Neural progenitor cell (in vitro differentiated cells): ENCODE results near the gene ERC1.

Source experiments
- EZH2 ChIP-seq: fragments of 200-600 bp; sonication (generic); IDR thresholded peaks from 2 replicates; pipeline ENCODE4 v1.6.1; 2017; ENCODE audit warnings: antibody characterized with exemption, mild to moderate bottlenecking, moderate library complexity
- EZH2phosphoT487 ChIP-seq: fragments of 200-600 bp; sonication (generic); IDR thresholded peaks from 2 replicates; pipeline ENCODE4 v1.6.1; 2017; ENCODE audit warnings: antibody characterized with exemption
- TF ChIP-seq, protein P1 (sequence below): fragments of 200-600 bp; sonication (generic); IDR thresholded peaks from 2 replicates; pipeline ENCODE4 v1.5.1; 2017; ENCODE audit warnings: antibody characterized with exemption, mild to moderate bottlenecking

- TF ChIP-seq, protein P1, sequence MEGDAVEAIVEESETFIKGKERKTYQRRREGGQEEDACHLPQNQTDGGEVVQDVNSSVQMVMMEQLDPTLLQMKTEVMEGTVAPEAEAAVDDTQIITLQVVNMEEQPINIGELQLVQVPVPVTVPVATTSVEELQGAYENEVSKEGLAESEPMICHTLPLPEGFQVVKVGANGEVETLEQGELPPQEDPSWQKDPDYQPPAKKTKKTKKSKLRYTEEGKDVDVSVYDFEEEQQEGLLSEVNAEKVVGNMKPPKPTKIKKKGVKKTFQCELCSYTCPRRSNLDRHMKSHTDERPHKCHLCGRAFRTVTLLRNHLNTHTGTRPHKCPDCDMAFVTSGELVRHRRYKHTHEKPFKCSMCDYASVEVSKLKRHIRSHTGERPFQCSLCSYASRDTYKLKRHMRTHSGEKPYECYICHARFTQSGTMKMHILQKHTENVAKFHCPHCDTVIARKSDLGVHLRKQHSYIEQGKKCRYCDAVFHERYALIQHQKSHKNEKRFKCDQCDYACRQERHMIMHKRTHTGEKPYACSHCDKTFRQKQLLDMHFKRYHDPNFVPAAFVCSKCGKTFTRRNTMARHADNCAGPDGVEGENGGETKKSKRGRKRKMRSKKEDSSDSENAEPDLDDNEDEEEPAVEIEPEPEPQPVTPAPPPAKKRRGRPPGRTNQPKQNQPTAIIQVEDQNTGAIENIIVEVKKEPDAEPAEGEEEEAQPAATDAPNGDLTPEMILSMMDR = no peak
- TF ChIP-seq EZH2phosphoT487 (no peak), EZH2 (no peak)
These were observed 135.1 kb downstream of the ERC1 start for GRCh38 chr12:1126091-1126490.
